PC-9 (cell line): ENCODE results near the gene TAX1BP1. TPM values are rescaled to one million over a fixed set of nuclear protein-coding genes. Genes with fewer than 3 reads are reported as not detected.

Experiments used
- BruUV-seq: library from RNA; stranded (reverse); fragments of 400-500 nt; replicated peaks from 2 replicates; lab custom pipeline; 2021; lab: Mats Ljungman, UMichigan
- CTCF ChIA-PET: fragments of 300-600 bp; sonication (Branson Sonifier 250); formaldehyde crosslinking; loops from one replicate; lab custom pipeline; 2022; ENCODE audit warnings: antibody characterized with exemption; lab: Charles Lee
- POLR2A ChIA-PET: fragments of 300-600 bp; sonication (Branson Sonifier 250); formaldehyde crosslinking; loops from one replicate; lab custom pipeline; 2022; ENCODE audit warnings: antibody characterized with exemption; ENCODE audit not compliant: unreplicated experiment; lab: Charles Lee
- DNase-seq, 2 experiments: peaks; one replicate each; pipeline versions ENCODE4 v3.0.0 to v3.0.0-alpha.2; 2015 to 2022; ENCODE audit warnings: mixed read lengths in 1 of 2
- H2AFZ ChIP-seq: fragments of 200-600 bp; sonication (generic); 2 replicates; pipeline ENCODE4 v1.8.1; 2017; ENCODE audit warnings: antibody characterized with exemption
- H3F3A ChIP-seq: fragments of 200-600 bp; sonication (generic); 2 replicates; pipeline ENCODE4 v1.8.1; 2017; ENCODE audit warnings: antibody characterized with exemption, mild to moderate bottlenecking, low read depth; ENCODE audit not compliant: insufficient read depth
- H3K27ac ChIP-seq: fragments of 200-600 bp; sonication (generic); 2 replicates; pipeline ENCODE4 v1.6.1; 2016; ENCODE audit warnings: mixed run types
- H3K27me3 ChIP-seq: fragments of 200-600 bp; sonication (generic); 2 replicates; pipeline ENCODE4 v1.6.1; 2016; ENCODE audit warnings: low read depth, mixed run types; ENCODE audit not compliant: insufficient read depth
- H3K36me3 ChIP-seq: fragments of 200-600 bp; sonication (generic); 2 replicates; pipeline ENCODE4 v1.6.1; 2016; ENCODE audit warnings: low read depth, mixed run types
- H3K4me1 ChIP-seq: fragments of 200-600 bp; sonication (generic); replicated peaks from 2 replicates; pipeline ENCODE4 v1.6.1; 2016; ENCODE audit warnings: mixed run types; ENCODE audit not compliant: insufficient read depth
- H3K4me2 ChIP-seq: fragments of 200-600 bp; sonication (generic); 2 replicates; pipeline ENCODE4 v1.6.1; 2017; ENCODE audit warnings: mixed run types
- H3K4me3 ChIP-seq: fragments of 200-600 bp; sonication (generic); 2 replicates; pipeline ENCODE4 v1.6.1; 2016; ENCODE audit warnings: mixed run types
- H3K79me2 ChIP-seq: fragments of 200-600 bp; sonication (generic); 2 replicates; pipeline ENCODE4 v1.6.1; 2017; ENCODE audit warnings: low read depth, mixed run types
- H3K9me2 ChIP-seq: fragments of 200-600 bp; sonication (generic); 2 replicates; pipeline ENCODE4 v1.8.1; 2017; ENCODE audit warnings: mild to moderate bottlenecking; ENCODE audit not compliant: insufficient read depth
- H3K9me3 ChIP-seq: fragments of 200-600 bp; sonication (generic); 2 replicates; pipeline ENCODE4 v1.8.1; 2016; ENCODE audit warnings: low read depth; ENCODE audit not compliant: insufficient read depth
- H4K20me1 ChIP-seq: fragments of 200-600 bp; sonication (generic); 2 replicates; pipeline ENCODE4 v1.8.1; 2017; ENCODE audit not compliant: insufficient read depth
- CTCF ChIP-seq: fragments of 200-600 bp; sonication (generic); conservative IDR thresholded peaks from 2 replicates; pipeline ENCODE4 v1.6.1; 2017; ENCODE audit warnings: mixed run types, antibody characterized with exemption, mild to moderate bottlenecking, moderate library complexity
- EZH2 ChIP-seq: fragments of 200-600 bp; sonication (generic); IDR thresholded peaks from 2 replicates; pipeline ENCODE4 v1.8.0; 2017; ENCODE audit warnings: antibody characterized with exemption, low read depth
- intact Hi-C: fragments of 100-400 bp; cut with micrococcal nuclease; formaldehyde crosslinking; loops from one replicate; pipeline ENCODE4 v1.10.0; 2022; ENCODE audit not compliant: unreplicated experiment
- total RNA-seq: library from RNA; stranded (reverse); gene quantifications from 2 replicates; pipeline ENCODE4 v1.2.3, GENCODE V29; 2021

The TAX1BP1 gene
- total RNA-seq, 1 experiment from 2014 or later: 174 TPM

GRCh38 chr7:27705200-27705594, 34.8 kb upstream of the TAX1BP1 start:
- peaks cover 5% of the 10 kb centered on the region; the same call in 1 of the 2 replicates for H3F3A ChIP-seq
- no peak overlapping the region for H3K27ac ChIP-seq
- H4K20me1 ChIP-seq: no peaks in the 10 kb centered on the region
- TF ChIP-seq CTCF: no peak
- no peak for TF ChIP-seq EZH2
- H2AFZ ChIP-seq: no peak overlapping the region
- no peaks in the 10 kb centered on the region for H3K79me2 ChIP-seq
- ChIA-PET CTCF (no interaction called here), POLR2A (no interaction called here)
- no peak overlapping the region for H3K4me3 ChIP-seq
- H3K9me3 ChIP-seq: 0 out of 2 replicates have a peak, but pooled peaks cover 4% of the 10 kb centered on the region
- no peak for DNase-seq
- BruUV-seq: no TSS peak
- intact Hi-C loops: no loop called here
- H3K27me3 ChIP-seq: no peaks in the 10 kb centered on the region
- H3K36me3 ChIP-seq: no peaks in the 10 kb centered on the region
- peaks cover 12% of the 10 kb centered on the region for H3K4me1 ChIP-seq
- H3K4me2 ChIP-seq: no peak overlapping the region
- no peaks in the 10 kb centered on the region for H3K9me2 ChIP-seq

GRCh38 chr7:27708485-27708884, 31.5 kb upstream of the TAX1BP1 start:
- Histone ChIP-seq H3F3A (peaks cover 5% of the 10 kb centered on the region; the same call in 1 of the 2 replicates), H3K36me3 (no peaks in the 10 kb centered on the region), H3K4me3 (no peak overlapping the region), H4K20me1 (no peaks in the 10 kb centered on the region), H3K4me2 (no peak overlapping the region), H3K9me3 (0 out of 2 replicates have a peak, but pooled peaks cover 4% of the 10 kb centered on the region), H3K79me2 (no peaks in the 10 kb centered on the region), H3K4me1 (peaks cover 15% of the 10 kb centered on the region), H3K27me3 (no peaks in the 10 kb centered on the region), H2AFZ (no peak overlapping the region), H3K27ac (no peak overlapping the region), H3K9me2 (no peaks in the 10 kb centered on the region)
- BruUV-seq: no TSS peak
- intact Hi-C loops: no loop called here
- CTCF ChIA-PET: no interaction called here
- no peak for DNase-seq
- no peak for TF ChIP-seq CTCF
- no peak for TF ChIP-seq EZH2
- POLR2A ChIA-PET: no interaction called here

- Histone ChIP-seq H2AFZ (no peak overlapping the region; the same call in 1 of the 2 replicates), H3K27ac (no peak overlapping the region), H4K20me1 (no peaks in the 10 kb centered on the region), H3K9me2 (no peaks in the 10 kb centered on the region), H3K9me3 (0 out of 2 replicates have a peak, but pooled peaks cover 4% of the 10 kb centered on the region), H3K4me3 (no peak overlapping the region), H3K4me2 (peak overlapping the region; percentile 6; the same call in 1 of the 2 replicates), H3K4me1 (peaks cover 15% of the 10 kb centered on the region), H3K36me3 (no peaks in the 10 kb centered on the region), H3K79me2 (no peaks in the 10 kb centered on the region), H3F3A (peaks cover 5% of the 10 kb centered on the region; the same call in 1 of the 2 replicates), H3K27me3 (no peaks in the 10 kb centered on the region)
- peak; percentile 24 to 64 for DNase-seq
- no TSS peak for BruUV-seq
- ChIA-PET POLR2A (interaction anchor here (0.6 kb wide), 2 partner anchors 20 to 561 kb away, joined by 3 to 6 read pairs; no protein-coding TSS in a partner anchor), CTCF (no interaction called here)
- intact Hi-C loops: no loop called here
- TF ChIP-seq CTCF (no peak), EZH2 (no peak)
These were observed 30.6 kb upstream of the TAX1BP1 start for GRCh38 chr7:27709137-27710075.
